Adrenal gland (tissue), 19 donors: ENCODE data around the gene ZNF862. TPM values are rescaled to one million over a fixed set of nuclear protein-coding genes. Genes with fewer than 3 reads are reported as not detected.

Experiments
- DNase-seq, 7 donors: peaks; one replicate each; pipeline ENCODE4 v3.0.0-alpha.2; 2019 to 2020
- H3K27ac ChIP-seq, 5 donors: fragments of 200-600 bp; sonication (generic) in 4 of 5; 1 replicate in 3 of 5; 2 replicates in 2 of 5; pipeline versions ENCODE4 v1.5.1 to v1.8.0; 2016 to 2020; ENCODE audit warnings: mild to moderate bottlenecking in 1 of 5
- H3K27me3 ChIP-seq: fragments of 200-600 bp; 2 replicates; pipeline ENCODE4 v1.8.0; 2021
- H3K36me3 ChIP-seq, 2 donors: fragments of 200-600 bp; replicated peaks in 1 of 2; 1 replicate in 1 of 2; 2 replicates in 1 of 2; pipeline versions ENCODE4 v1.5.1 to v1.8.0; 2018 to 2022
- H3K4me1 ChIP-seq, 2 donors: fragments of 200-600 bp; replicated peaks in 1 of 2; 1 replicate in 1 of 2; 2 replicates in 1 of 2; pipeline versions ENCODE4 v1.5.1 to v1.8.0; 2018 to 2021
- H3K4me3 ChIP-seq, 4 donors: fragments of 200-600 bp; sonication (generic) in 3 of 4; one replicate each; pipeline ENCODE4 v1.5.1; 2016 to 2018
- H3K9me3 ChIP-seq, 3 donors: fragments of 200-600 bp; sonication (generic) in 1 of 3; replicated peaks in 1 of 3; 1 replicate in 2 of 3; 2 replicates in 1 of 3; pipeline versions ENCODE4 v1.5.1 to v1.8.0; 2016 to 2021
- CTCF ChIP-seq, 6 experiments: fragments of 450-650 bp in 4 of 6; fragments of 200-600 bp in 2 of 6; sonication (generic) in 1 of 6; IDR thresholded peaks; 1 replicate in 5 of 6; 2 replicates in 1 of 6; pipeline versions ENCODE4 v1.5.1 to v1.8.0; 2016 to 2021; ENCODE audit warnings: antibody characterized with exemption in 6 of 6, mild to moderate bottlenecking in 2 of 6, moderate library complexity in 1 of 6
- POLR2A ChIP-seq, 2 donors: fragments of 450-650 bp; IDR thresholded peaks; one replicate each; pipeline ENCODE4 v1.6.1; 2017; ENCODE audit warnings: antibody characterized with exemption in 2 of 2, mild to moderate bottlenecking in 2 of 2, moderate library complexity in 1 of 2
- WGBS, 4 donors: extraction: QIAGEN DNeasy Blood & Tissue Kit in 2 of 4; methylation state at CpG; one replicate each; pipeline versions ENCODE4 v1.1.5 to v1.1.7; 2013 to 2017; 5-methylcytosine and 5-hydroxymethylcytosine counted together
- intact Hi-C, 2 donors: fragments of 100-400 bp; cut with DNase I; formaldehyde crosslinking; loops; one replicate each; pipeline versions ENCODE4 v1.14.1 to v1.15.0; 2022 to 2023
- long read RNA-seq, 10 donors: library from polyadenylated mRNA in 3 of 10; unstranded in 2 of 10; stranded (forward) in 1 of 10; transcript quantifications; one replicate each; pipeline ENCODE4 v2.0.0 and lab custom pipeline, GENCODE V29; 2021 to 2026
- polyA plus RNA-seq, 3 donors: library from polyadenylated mRNA; stranded (reverse); fragments of 200-250 nt in 2 of 3; fragments of 350-450 nt in 1 of 3; fragmentation: Illumina TruSeq in 1 of 3; extraction: RNeasy Lipid Tissue Mini Kit (QIAGEN cat#74804) in 1 of 3; gene quantifications; one replicate each; pipeline ENCODE4 v1.2.3, GENCODE V29; 2013 to 2014
- total RNA-seq, 9 donors: library from RNA; depleted of rRNA in 4 of 9; stranded (reverse); fragments of >200 nt in 4 of 9; fragments of 120-200 nt in 1 of 9; fragmentation: NEBNext Ultra II Directional in 1 of 9; extraction: Animal tissue kit (Norgen Biotek cat#: 25700) in 1 of 9; gene quantifications; one replicate each; pipeline versions ENCODE4 v1.1.0 to v1.2.4, GENCODE V29; 2013 to 2023
- donor health status: healthy with polysubstance abuse.
- donor health status: Bipolar disorder and iron deficiency.
- donor health status: DM: yes; HTN: yes; CAD: no.
- donor health status: DM: no; HTN: no; CAD: no.
- donor health status: DM: no; HTN: no; CAD: no.
- donor health status: DM: yes; HTN: yes; CAD: no.

The ZNF862 gene
- total RNA-seq (10 to 100 TPM in 6 of 9 donors, 1 to 10 TPM in 3; 7.3 to 32.9 (median 14.4) TPM), polyA plus RNA-seq (10 to 100 TPM in 2 of 3 donors, 1 to 10 TPM in 1; 8.0 to 17.5 (median 13.5) TPM)
- long read RNA-seq, donor 1 = 0 reads
- long read RNA-seq, donor 2 = 0 reads
- long read RNA-seq, donor 3 = 0 reads
- long read RNA-seq, donor 4, partial matches to known transcripts = 1 of 2 reads
- long read RNA-seq, donor 4, other reads (novel, unspliced or antisense) = 1 of 2 reads
- long read RNA-seq, donor 5, partial matches to known transcripts = 4 of 22 reads
- long read RNA-seq, donor 5, other reads (novel, unspliced or antisense) = 16 of 22 reads
- long read RNA-seq, donor 6 = 0 reads
- long read RNA-seq, donor 7 = 0 reads
- long read RNA-seq, donor 8 = 0 reads
- long read RNA-seq, donor 9, partial matches to known transcripts = 0 of 1 reads
- long read RNA-seq, donor 9, other reads (novel, unspliced or antisense) = 0 of 1 reads
- long read RNA-seq, donor 10 = 0 reads

GRCh38 chr7:149838224-149838991 lies at the start of gene ZNF862:
ZNF862 (plus strand) TSS chr7:149838375; CDS start chr7:149838612, 237 bp downstream.
- Histone ChIP-seq H3K27me3 (no peaks in the 10 kb centered on the region), H3K36me3 (no peaks in the 10 kb centered on the region), H3K27ac (peak within 1 kb of the TSS; percentile 28 to 91 (median 82)), H3K4me1 (peaks cover 5 to 14% of the 10 kb centered on the region in 2 donors), H3K4me3 (peak within 1 kb of the TSS; percentile 13 to 96 (median 72)), H3K9me3 (no peaks in the 10 kb centered on the region)
- 0% methylated on average over 4 to 85 of the region's 86 CpGs for WGBS, 4 donors
- intact Hi-C loops = no loop called here
- DNase-seq = peak; percentile 97 to 99 (median 98)
- TF ChIP-seq CTCF (IDR thresholded peaks at IDR 0.05) = no peak
- peak; percentile 50 to 83 for TF ChIP-seq POLR2A (IDR thresholded peaks at IDR 0.05)

GRCh38 chr7:149789101-149789500 lies 49.1 kb upstream of the ZNF862 start:
- TF ChIP-seq CTCF (IDR thresholded peaks at IDR 0.05) (no peak), POLR2A (IDR thresholded peaks at IDR 0.05) (no peak)
- Histone ChIP-seq H3K4me1 (peaks cover 0 to 5% of the 10 kb centered on the region in 2 donors), H3K4me3 (no peak overlapping the region), H3K27me3 (peaks cover 29% of the 10 kb centered on the region), H3K36me3 (no peaks in the 10 kb centered on the region), H3K27ac (no peak overlapping the region), H3K9me3 (no peaks in the 10 kb centered on the region)
- DNase-seq = no peak
- intact Hi-C loops = no loop called here
- 83 to 87% (median 85%) methylated on average over 15 to 19 of the region's 19 CpGs for WGBS, 4 donors

- TF ChIP-seq CTCF (IDR thresholded peaks at IDR 0.05) (peak in 4 of 6 experiments; percentile 21 to 60 (median 52)), POLR2A (IDR thresholded peaks at IDR 0.05) (no peak)
- H3K4me3 ChIP-seq = no peak overlapping the region
- no peaks in the 10 kb centered on the region for H3K36me3 ChIP-seq
- no peak overlapping the region for H3K27ac ChIP-seq
- intact Hi-C loops = no loop called here
- H3K9me3 ChIP-seq = no peaks in the 10 kb centered on the region
- peaks cover 0 to 5% of the 10 kb centered on the region in 2 donors for H3K4me1 ChIP-seq
- peak in 5 of 7 donors; percentile 31 to 60 (median 53) for DNase-seq
- peaks cover 29% of the 10 kb centered on the region for H3K27me3 ChIP-seq
- 5 to 10% (median 7%) methylated on average over 2 to 56 of the region's 56 CpGs for WGBS, 4 donors
These were observed 48.0 kb upstream of the ZNF862 start for GRCh38 chr7:149790146-149790548.

GRCh38 chr7:149790754-149791360 lies 47.3 kb upstream of the ZNF862 start:
- H3K27ac ChIP-seq = no peak overlapping the region
- H3K9me3 ChIP-seq = no peaks in the 10 kb centered on the region
- peaks cover 0 to 5% of the 10 kb centered on the region in 2 donors for H3K4me1 ChIP-seq
- H3K4me3 ChIP-seq = no peak overlapping the region
- H3K27me3 ChIP-seq = peaks cover 29% of the 10 kb centered on the region
- no peak for TF ChIP-seq CTCF (IDR thresholded peaks at IDR 0.05)
- no peak for TF ChIP-seq POLR2A (IDR thresholded peaks at IDR 0.05)
- no peak for DNase-seq
- WGBS, 4 donors = 90 to 94% (median 91%) methylated on average over 8 to 14 of the region's 14 CpGs
- intact Hi-C loops = no loop called here
- H3K36me3 ChIP-seq = no peaks in the 10 kb centered on the region
